Glutamatergic neuron (in vitro differentiated cells): ENCODE results near the gene MARCHF9. TPM values are rescaled to one million over a fixed set of nuclear protein-coding genes. Genes with fewer than 3 reads are reported as not detected.
"Not testable (repeated sequence)": the region's sequence is repeated elsewhere in the genome, so short reads cannot be mapped to it uniquely, and the experiment has no call there.

Experiments used
- DNase-seq: peaks from one replicate; pipeline ENCODE4 v3.0.0; 2022
- H3K27ac Mint-ChIP-seq: one replicate; pipeline ENCODE4 v1.8.0; 2020; ENCODE audit warnings: mild to moderate bottlenecking, mixed read lengths, inconsistent platforms; ENCODE audit not compliant: unreplicated experiment
- H3K27me3 Mint-ChIP-seq: one replicate; pipeline ENCODE4 v1.8.0; 2020; ENCODE audit warnings: mild to moderate bottlenecking, moderate library complexity, mixed read lengths, inconsistent platforms; ENCODE audit not compliant: unreplicated experiment
- H3K36me3 Mint-ChIP-seq: one replicate; pipeline ENCODE4 v1.8.0; 2020; ENCODE audit warnings: mild to moderate bottlenecking, mixed read lengths, inconsistent platforms; ENCODE audit not compliant: unreplicated experiment
- H3K4me1 Mint-ChIP-seq: one replicate; pipeline ENCODE4 v1.8.0; 2020; ENCODE audit warnings: mild to moderate bottlenecking, low read depth, mixed read lengths, inconsistent platforms; ENCODE audit not compliant: unreplicated experiment
- H3K4me3 Mint-ChIP-seq: one replicate; pipeline ENCODE4 v1.8.0; 2020; ENCODE audit warnings: mild to moderate bottlenecking, mixed read lengths, inconsistent platforms; ENCODE audit not compliant: unreplicated experiment
- H3K9me3 Mint-ChIP-seq: one replicate; pipeline ENCODE4 v1.8.0; 2020; ENCODE audit warnings: mild to moderate bottlenecking, moderate library complexity, mixed read lengths, inconsistent platforms; ENCODE audit not compliant: unreplicated experiment
- long read RNA-seq: library from polyadenylated mRNA; unstranded; transcript quantifications from one replicate; pipeline ENCODE4 v2.0.0, GENCODE V29; 2020; ENCODE audit not compliant: unreplicated experiment
- total RNA-seq: library from RNA; stranded (reverse); fragmentation: NEBNext Ultra II Directional; extraction: Animal tissue kit (Norgen Biotek cat#: 25700); gene quantifications from one replicate; pipeline ENCODE4 v1.2.1, GENCODE V29; 2021; ENCODE audit not compliant: unreplicated experiment
- TF ChIP-seq, protein P1 (sequence below): fragments of 200-600 bp; sonication (generic); IDR thresholded peaks from one replicate; pipeline ENCODE4 v1.5.0; 2021; ENCODE audit not compliant: partially characterized antibody, unreplicated experiment

Gene MARCHF9, protein sequence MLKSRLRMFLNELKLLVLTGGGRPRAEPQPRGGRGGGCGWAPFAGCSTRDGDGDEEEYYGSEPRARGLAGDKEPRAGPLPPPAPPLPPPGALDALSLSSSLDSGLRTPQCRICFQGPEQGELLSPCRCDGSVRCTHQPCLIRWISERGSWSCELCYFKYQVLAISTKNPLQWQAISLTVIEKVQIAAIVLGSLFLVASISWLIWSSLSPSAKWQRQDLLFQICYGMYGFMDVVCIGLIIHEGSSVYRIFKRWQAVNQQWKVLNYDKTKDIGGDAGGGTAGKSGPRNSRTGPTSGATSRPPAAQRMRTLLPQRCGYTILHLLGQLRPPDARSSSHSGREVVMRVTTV
- total RNA-seq: 26.7 TPM
- long read RNA-seq, partial matches to known transcripts: 2 of 2 reads
- long read RNA-seq, other reads (novel, unspliced or antisense): 0 of 2 reads

DNA sequence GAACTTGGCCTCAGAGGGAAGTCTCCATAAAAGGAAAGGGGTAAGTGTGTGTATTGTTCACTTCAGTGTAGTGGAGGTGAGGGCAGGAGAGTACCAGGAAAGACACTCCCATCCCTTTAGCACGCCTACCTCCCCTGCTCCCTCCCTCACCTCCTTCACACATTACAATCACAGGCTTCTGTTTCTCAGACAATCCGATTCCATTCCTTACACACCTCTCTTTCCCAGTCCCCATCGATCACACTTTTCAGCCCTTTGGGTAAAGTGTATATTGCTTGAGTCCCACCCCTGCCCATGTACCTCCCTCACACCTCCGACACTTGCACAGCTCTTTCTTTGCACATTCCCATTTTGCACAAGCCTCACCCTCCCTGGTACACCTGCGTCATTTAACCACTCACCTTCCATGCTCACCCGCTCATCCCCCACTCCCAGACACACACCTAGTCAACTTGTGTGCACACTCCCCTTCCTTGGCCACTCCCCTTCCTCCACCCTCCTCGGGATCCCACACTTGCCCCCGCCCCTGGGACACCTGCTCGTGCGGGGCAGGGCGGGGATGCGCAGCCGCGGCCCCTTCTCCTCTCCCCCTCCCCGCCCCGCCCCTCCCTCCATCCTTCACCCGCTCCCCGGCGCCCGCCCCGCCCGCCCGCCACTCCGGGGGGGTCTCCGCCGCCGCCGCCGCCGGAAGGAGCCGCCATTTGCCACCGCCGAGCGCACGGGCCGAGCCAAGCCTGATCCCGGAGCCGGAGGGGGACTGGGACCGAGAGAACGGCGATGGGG, at the start of gene MARCHF9:
MARCHF9 (plus strand) TSS at position 693 of the 783 bp plus-strand sequence. CDS start 426 bp downstream, outside the sequence.
- Mint-ChIP-seq H3K27me3 (peaks cover 21% of the 10 kb centered on the region), H3K36me3 (peaks cover 5% of the 10 kb centered on the region), H3K4me1 (peaks cover 28% of the 10 kb centered on the region), H3K9me3 (peaks cover 22% of the 10 kb centered on the region), H3K4me3 (peak within 1 kb of the TSS; percentile 88), H3K27ac (peak within 1 kb of the TSS; percentile 2)
- TF ChIP-seq, protein P1, sequence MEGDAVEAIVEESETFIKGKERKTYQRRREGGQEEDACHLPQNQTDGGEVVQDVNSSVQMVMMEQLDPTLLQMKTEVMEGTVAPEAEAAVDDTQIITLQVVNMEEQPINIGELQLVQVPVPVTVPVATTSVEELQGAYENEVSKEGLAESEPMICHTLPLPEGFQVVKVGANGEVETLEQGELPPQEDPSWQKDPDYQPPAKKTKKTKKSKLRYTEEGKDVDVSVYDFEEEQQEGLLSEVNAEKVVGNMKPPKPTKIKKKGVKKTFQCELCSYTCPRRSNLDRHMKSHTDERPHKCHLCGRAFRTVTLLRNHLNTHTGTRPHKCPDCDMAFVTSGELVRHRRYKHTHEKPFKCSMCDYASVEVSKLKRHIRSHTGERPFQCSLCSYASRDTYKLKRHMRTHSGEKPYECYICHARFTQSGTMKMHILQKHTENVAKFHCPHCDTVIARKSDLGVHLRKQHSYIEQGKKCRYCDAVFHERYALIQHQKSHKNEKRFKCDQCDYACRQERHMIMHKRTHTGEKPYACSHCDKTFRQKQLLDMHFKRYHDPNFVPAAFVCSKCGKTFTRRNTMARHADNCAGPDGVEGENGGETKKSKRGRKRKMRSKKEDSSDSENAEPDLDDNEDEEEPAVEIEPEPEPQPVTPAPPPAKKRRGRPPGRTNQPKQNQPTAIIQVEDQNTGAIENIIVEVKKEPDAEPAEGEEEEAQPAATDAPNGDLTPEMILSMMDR: no peak
- peak; percentile 64 for DNase-seq

DNA sequence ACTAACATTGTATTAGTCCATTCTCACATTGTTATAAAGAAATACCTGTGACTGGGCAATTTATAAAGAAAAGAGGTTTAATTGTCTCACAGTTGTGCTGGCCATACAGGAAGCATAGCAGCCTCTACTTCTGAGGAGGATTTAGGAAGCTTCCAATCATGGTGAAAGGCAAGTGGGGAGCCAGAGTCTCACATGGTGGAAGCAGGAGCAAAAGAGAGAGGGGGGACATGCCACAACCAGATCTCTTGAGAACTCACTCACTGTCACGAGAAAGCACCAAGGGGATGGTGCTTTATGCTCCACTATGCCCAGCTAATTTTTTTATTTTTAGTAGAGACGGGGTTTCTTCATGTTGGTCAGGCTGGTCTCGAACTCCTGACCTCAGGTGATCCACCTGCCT, 47.7 kb upstream of the MARCHF9 start:
- Mint-ChIP-seq H3K4me3 (no peak overlapping the region), H3K27me3 (no peaks in the 10 kb centered on the region), H3K27ac (no peak overlapping the region), H3K36me3 (peaks cover 22% of the 10 kb centered on the region), H3K9me3 (peaks cover 2% of the 10 kb centered on the region), H3K4me1 (no peaks in the 10 kb centered on the region)
- DNase-seq: no peak
- TF ChIP-seq, protein P1: no peak

DNA sequence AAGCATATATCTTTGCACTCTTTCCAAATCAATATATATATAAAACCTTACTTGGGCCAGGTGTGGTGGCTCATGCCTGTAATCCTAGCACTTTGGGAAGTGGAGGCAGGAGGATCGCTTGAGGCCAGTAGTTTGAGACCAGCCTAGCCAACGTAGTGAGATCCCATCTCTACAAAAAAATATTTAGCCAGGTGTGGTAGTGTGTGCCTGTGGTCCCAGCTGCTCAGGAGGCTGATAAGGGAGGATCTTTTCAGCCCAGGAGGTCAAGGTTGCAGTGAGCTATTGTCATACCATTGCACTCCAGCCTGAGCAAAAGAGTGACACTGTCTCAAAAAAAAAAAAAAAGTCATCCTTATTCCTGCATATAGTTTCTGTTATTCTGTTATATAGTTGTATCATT, 46.6 kb upstream of the MARCHF9 start:
- Mint-ChIP-seq H3K27me3 (no peaks in the 10 kb centered on the region), H3K4me3 (no peak overlapping the region), H3K27ac (no peak overlapping the region), H3K4me1 (peaks cover 4% of the 10 kb centered on the region), H3K9me3 (no peaks in the 10 kb centered on the region), H3K36me3 (peaks cover 14% of the 10 kb centered on the region)
- DNase-seq: no peak
- TF ChIP-seq, protein P1: no peak

DNA sequence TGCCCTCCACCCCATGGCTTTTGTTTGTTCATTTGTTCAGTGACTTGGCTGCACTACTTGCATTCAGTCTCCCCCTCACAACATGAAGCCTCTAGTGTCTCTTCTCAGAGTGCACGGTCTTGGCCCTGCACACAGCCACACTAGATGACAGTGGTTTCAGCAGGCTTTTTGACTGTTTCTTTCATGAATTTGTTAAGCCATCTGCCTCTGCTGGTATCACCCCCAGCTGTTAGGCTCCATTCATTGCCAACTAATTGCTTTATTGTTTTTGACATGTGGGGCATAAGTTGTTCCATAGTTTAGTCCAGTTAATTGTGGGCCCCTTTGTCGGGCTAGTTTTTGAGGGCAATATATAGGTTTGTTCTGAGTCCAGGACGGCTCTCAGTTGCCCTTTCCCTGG, 42.2 kb upstream of the MARCHF9 start:
- Mint-ChIP-seq H3K27me3 (no peaks in the 10 kb centered on the region), H3K36me3 (peaks cover 8% of the 10 kb centered on the region), H3K4me1 (peaks cover 4% of the 10 kb centered on the region), H3K27ac (peak overlapping the region; percentile 64), H3K9me3 (no peaks in the 10 kb centered on the region), H3K4me3 (no peak overlapping the region)
- TF ChIP-seq, protein P1: no peak
- DNase-seq: no peak

DNA sequence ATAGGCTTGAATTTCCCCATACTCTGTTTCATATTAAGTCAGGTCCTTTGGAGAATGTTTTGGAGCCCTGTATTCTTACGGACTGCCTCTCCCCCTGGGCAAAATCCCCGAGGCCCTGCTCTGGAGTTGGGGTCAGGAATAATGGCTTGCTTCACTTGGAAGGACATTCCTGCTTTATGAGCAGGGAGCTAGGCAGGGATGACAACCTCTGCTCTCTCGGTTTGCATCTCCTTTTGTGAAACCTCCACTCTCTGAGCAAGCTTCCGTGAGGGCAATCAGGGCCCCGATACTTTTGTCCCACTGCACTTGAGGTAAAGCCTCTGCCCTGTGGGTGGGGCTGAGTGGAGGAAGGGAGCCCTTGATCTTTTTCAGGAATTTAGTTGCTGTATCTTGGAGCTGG, 41.7 kb upstream of the MARCHF9 start:
- peaks cover 4% of the 10 kb centered on the region for H3K4me1 Mint-ChIP-seq
- no peaks in the 10 kb centered on the region for H3K9me3 Mint-ChIP-seq
- no peak overlapping the region for H3K27ac Mint-ChIP-seq
- peaks cover 12% of the 10 kb centered on the region for H3K36me3 Mint-ChIP-seq
- no peaks in the 10 kb centered on the region for H3K27me3 Mint-ChIP-seq
- TF ChIP-seq, protein P1: no peak
- DNase-seq: no peak
- H3K4me3 Mint-ChIP-seq: peak overlapping the region; percentile 34

DNA sequence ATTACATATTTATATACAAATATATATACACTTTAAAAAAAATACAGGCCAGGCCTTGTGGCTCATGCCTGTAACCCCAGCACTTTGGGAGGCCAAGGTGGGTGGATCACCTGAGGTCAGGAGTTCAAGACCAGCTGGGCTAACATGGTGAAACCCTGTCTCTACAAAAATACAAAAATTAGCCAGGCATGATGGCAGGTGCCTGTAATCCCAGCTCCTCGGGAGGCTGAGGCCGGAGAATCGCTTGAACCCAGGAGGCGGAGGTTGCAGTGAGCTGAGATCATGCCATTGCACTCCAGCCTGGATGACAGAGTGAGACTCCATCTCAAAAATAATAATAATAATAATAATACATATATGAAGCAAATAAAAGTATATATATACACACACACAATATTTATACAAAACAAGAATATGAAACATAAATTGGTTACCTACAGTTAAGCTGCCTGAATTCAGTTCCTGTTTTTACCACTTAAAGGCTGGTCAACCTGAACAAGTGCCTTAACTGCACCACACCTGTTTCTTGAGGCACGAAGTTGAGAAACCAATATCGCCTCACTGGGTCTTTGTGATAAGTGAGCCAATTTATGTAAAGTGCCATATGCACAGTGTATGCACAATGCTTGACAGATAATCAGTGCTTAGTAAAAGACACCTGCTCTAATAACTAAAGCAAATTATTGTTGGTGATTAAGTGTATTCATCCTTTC, 39.7 kb upstream of the MARCHF9 start:
- not testable (repeated sequence) for H3K27ac Mint-ChIP-seq, H3K27me3 Mint-ChIP-seq, DNase-seq, H3K9me3 Mint-ChIP-seq, H3K4me3 Mint-ChIP-seq, H3K4me1 Mint-ChIP-seq
- H3K36me3 Mint-ChIP-seq: peaks cover 23% of the 10 kb centered on the region
